ENCODE results near the gene ROBO1.

ROBO1 gene

DNA sequence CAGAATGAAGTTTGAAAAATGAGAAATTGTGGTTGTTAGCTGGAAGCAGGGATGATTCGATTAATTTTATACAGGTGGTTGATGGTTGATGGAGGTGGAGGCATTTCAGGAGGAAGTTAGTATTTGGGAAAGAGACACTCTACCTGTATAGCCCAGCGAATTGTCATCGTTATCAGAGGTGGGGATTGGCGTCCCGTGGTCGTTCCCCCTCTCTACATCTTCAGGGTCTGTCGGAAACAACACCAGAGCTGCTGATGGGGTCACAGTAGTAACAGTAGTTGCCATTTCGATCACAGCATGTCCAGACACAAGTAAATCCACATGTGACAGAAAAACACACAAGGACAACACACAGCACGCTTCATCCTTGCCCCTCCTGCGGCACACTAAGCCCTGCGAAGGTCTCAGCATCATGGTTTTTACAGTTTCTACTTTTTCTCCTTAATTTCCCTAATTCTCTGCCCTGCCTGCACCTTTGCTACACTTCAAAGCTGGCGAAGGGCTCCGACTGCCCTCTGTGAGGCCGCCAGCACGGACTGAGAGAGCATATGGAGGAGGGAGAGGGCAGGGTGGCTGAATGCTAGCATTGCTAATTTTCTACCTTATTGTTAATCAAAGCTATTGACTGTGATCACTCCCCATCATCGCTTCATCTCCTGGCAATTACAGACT, 642.3 kb downstream of the ROBO1 start:
- TF ChIP-seq CTCF (conservative IDR thresholded peaks at IDR 0.05) (no peak), ZFX (IDR thresholded peaks at IDR 0.05) (no peak)
- no peak overlapping the region for H3K27ac ChIP-seq

DNA sequence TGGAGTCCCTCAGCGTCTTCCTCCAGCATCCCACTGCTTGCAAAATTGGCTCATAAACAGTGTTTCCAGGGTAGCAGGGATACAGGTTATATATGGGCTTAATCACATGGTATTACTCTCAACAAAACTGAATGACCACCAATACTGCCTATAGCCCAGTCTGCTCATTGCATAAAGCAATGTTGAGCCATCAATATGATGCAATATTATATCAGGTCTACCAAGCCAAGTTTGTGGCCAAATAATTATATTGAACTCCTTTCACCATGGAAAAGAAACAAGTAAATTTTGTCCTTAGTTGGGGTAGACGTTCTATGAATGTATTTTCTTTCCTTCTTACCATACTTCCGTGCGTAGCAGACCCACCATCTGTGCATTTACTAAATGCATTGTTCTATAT, 652.3 kb downstream of the ROBO1 start:
- TF ChIP-seq ZFX (IDR thresholded peaks at IDR 0.05) (no peak), CTCF (conservative IDR thresholded peaks at IDR 0.05) (no peak)
- H3K27ac ChIP-seq = no peak overlapping the region

- H3K27ac ChIP-seq = no peak overlapping the region
- no peak for TF ChIP-seq CTCF (conservative IDR thresholded peaks at IDR 0.05)
- TF ChIP-seq ZFX (IDR thresholded peaks at IDR 0.05) = no peak
Measured at GRCh38 chr3:79113876-79114275, 653.9 kb downstream of the ROBO1 start.

GRCh38 chr3:79111375-79112052, 656.3 kb downstream of the ROBO1 start:
- H3K27ac ChIP-seq = no peak overlapping the region
- TF ChIP-seq ZFX (IDR thresholded peaks at IDR 0.05) (no peak), CTCF (conservative IDR thresholded peaks at IDR 0.05) (no peak)

- H3K27ac ChIP-seq = no peak overlapping the region
- TF ChIP-seq CTCF (conservative IDR thresholded peaks at IDR 0.05) (no peak), ZFX (IDR thresholded peaks at IDR 0.05) (no peak)
Measured at GRCh38 chr3:79109754-79110153, 658.0 kb downstream of the ROBO1 start.

GRCh38 chr3:79103307-79103706, 664.5 kb downstream of the ROBO1 start:
- TF ChIP-seq ZFX (IDR thresholded peaks at IDR 0.05) = no peak
- TF ChIP-seq CTCF (conservative IDR thresholded peaks at IDR 0.05) = no peak
- H3K27ac ChIP-seq = no peak overlapping the region

GRCh38 chr3:79097964-79098660, 669.7 kb downstream of the ROBO1 start:
- no peak overlapping the region for H3K27ac ChIP-seq
- TF ChIP-seq CTCF (conservative IDR thresholded peaks at IDR 0.05) (no peak), ZFX (IDR thresholded peaks at IDR 0.05) (no peak)
